Body of pancreas (tissue), 4 donors: ENCODE data around the gene CCDC78. TPM values are rescaled to one million over a fixed set of nuclear protein-coding genes. Genes with fewer than 3 reads are reported as not detected.

Experiments used
- ATAC-seq: fragments of 150-250 bp; one replicate; pipeline ENCODE4 v1.9.1; 2016
- DNase-seq, 4 donors: peaks; one replicate each; pipeline ENCODE4 v3.0.0-alpha.2; 2019
- H3K27ac ChIP-seq, 4 donors: fragments of 200-600 bp; sonication (generic); 1 replicate in 3 of 4; 2 replicates in 1 of 4; pipeline versions ENCODE4 v1.5.1 to v1.6.1; 2016 to 2019; ENCODE audit warnings: mild to moderate bottlenecking in 1 of 4, mixed read lengths in 1 of 4, moderate library complexity in 1 of 4
- H3K27me3 ChIP-seq, 2 donors: fragments of 200-600 bp; sonication (generic); one replicate each; pipeline ENCODE4 v1.6.0; 2016; ENCODE audit warnings: mild to moderate bottlenecking in 1 of 2
- H3K36me3 ChIP-seq, 2 donors: fragments of 200-600 bp; sonication (generic); replicated peaks in 1 of 2; 2 replicates each; pipeline ENCODE4 v1.5.1; 2016; ENCODE audit warnings: low read depth in 2 of 2; ENCODE audit not compliant: insufficient read depth in 1 of 2
- H3K4me1 ChIP-seq: fragments of 200-600 bp; sonication (generic); one replicate; pipeline ENCODE4 v1.6.0; 2016
- H3K4me3 ChIP-seq, 2 donors: fragments of 200-600 bp; sonication (generic); 1 replicate in 1 of 2; 2 replicates in 1 of 2; pipeline ENCODE4 v1.5.1; 2016 to 2019
- H3K9me3 ChIP-seq, 3 donors: fragments of 200-600 bp; sonication (generic); 1 replicate in 2 of 3; 2 replicates in 1 of 3; pipeline ENCODE4 v1.5.1; 2016
- CTCF ChIP-seq, 7 experiments: fragments of 450-650 bp in 4 of 7; fragments of 200-600 bp in 3 of 7; sonication (generic) in 3 of 7; IDR thresholded peaks; one replicate each; pipeline ENCODE4 v1.5.1; 2016 to 2019; ENCODE audit warnings: antibody characterized with exemption in 7 of 7
- POLR2A ChIP-seq, 3 donors: fragments of 450-650 bp; IDR thresholded peaks; one replicate each; pipeline ENCODE4 v1.6.1; 2016; ENCODE audit warnings: antibody characterized with exemption in 3 of 3, mild to moderate bottlenecking in 2 of 3
- WGBS, 2 donors: methylation state at CpG; one replicate each; pipeline ENCODE4 v1.1.5; 2017; 5-methylcytosine and 5-hydroxymethylcytosine counted together
- intact Hi-C: fragments of 100-400 bp; cut with DNase I; formaldehyde crosslinking; loops from one replicate; pipeline ENCODE4 v1.15.1; 2023
- total RNA-seq, 2 donors: library from RNA; depleted of rRNA; stranded (reverse); fragments of >200 nt; gene quantifications; one replicate each; pipeline ENCODE4 v1.1.0, GENCODE V29; 2016

Gene CCDC78
- total RNA-seq, 2 donors from 2014 or later, result not detected

- H3K27me3 ChIP-seq, result peaks cover 0 to 7% of the 10 kb centered on the region in 2 donors
- DNase-seq, result no peak
- no peak for TF ChIP-seq CTCF (IDR thresholded peaks at IDR 0.05)
- TF ChIP-seq POLR2A (IDR thresholded peaks at IDR 0.05), result no peak
- intact Hi-C loops, result no loop called here
- no peak overlapping the region for H3K27ac ChIP-seq
- H3K9me3 ChIP-seq, result no peaks in the 10 kb centered on the region
- no peak overlapping the region for H3K4me3 ChIP-seq
- H3K4me1 ChIP-seq, result peaks cover 31% of the 10 kb centered on the region
- ATAC-seq, result no peak
- WGBS, 2 donors, result 88 to 89% methylated on average over 21 to 35 of the region's 37 CpGs
- peaks cover 5 to 8% of the 10 kb centered on the region in 2 donors for H3K36me3 ChIP-seq
These were observed 3.8 kb upstream of the CCDC78 start for GRCh38 chr16:729768-730665.

- intact Hi-C loops, result no loop called here
- Histone ChIP-seq H3K27me3 (peaks cover 0 to 7% of the 10 kb centered on the region in 2 donors), H3K36me3 (peaks cover 4 to 8% of the 10 kb centered on the region in 2 donors), H3K4me3 (no peak overlapping the region), H3K9me3 (no peaks in the 10 kb centered on the region), H3K4me1 (peaks cover 31% of the 10 kb centered on the region), H3K27ac (no peak overlapping the region)
- ATAC-seq, result no peak
- TF ChIP-seq POLR2A (IDR thresholded peaks at IDR 0.05) (no peak), CTCF (IDR thresholded peaks at IDR 0.05) (no peak)
- DNase-seq, result no peak
- WGBS, 2 donors, result 52 to 64% methylated on average over 31 to 49 of the region's 55 CpGs
These were observed 2.9 kb upstream of the CCDC78 start for GRCh38 chr16:728890-729744.

- H3K27me3 ChIP-seq, result peaks cover 0 to 7% of the 10 kb centered on the region in 2 donors
- H3K4me3 ChIP-seq, result no peak overlapping the region
- peaks cover 31% of the 10 kb centered on the region for H3K4me1 ChIP-seq
- intact Hi-C loops, result no loop called here
- H3K36me3 ChIP-seq, result peaks cover 0 to 5% of the 10 kb centered on the region in 2 donors
- DNase-seq, result peak in 3 of 4 donors; percentile 53 to 66 (median 57)
- H3K9me3 ChIP-seq, result no peaks in the 10 kb centered on the region
- no peak overlapping the region for H3K27ac ChIP-seq
- TF ChIP-seq POLR2A (IDR thresholded peaks at IDR 0.05) (no peak), CTCF (IDR thresholded peaks at IDR 0.05) (no peak)
- ATAC-seq, result peak; percentile 33
- 2 to 3% methylated on average over 13 to 50 of the region's 80 CpGs for WGBS, 2 donors
These were observed 2.1 kb upstream of the CCDC78 start for GRCh38 chr16:728131-728889.

GRCh38 chr16:727291-727977 lies 1.2 kb upstream of the CCDC78 start:
- Histone ChIP-seq H3K4me1 (peaks cover 31% of the 10 kb centered on the region), H3K27me3 (peaks cover 0 to 7% of the 10 kb centered on the region in 2 donors), H3K4me3 (no peak overlapping the region), H3K36me3 (peaks cover 0 to 3% of the 10 kb centered on the region in 2 donors), H3K27ac (no peak overlapping the region), H3K9me3 (no peaks in the 10 kb centered on the region)
- 0 to 2% methylated on average over 4 to 59 of the region's 61 CpGs for WGBS, 2 donors
- no peak for ATAC-seq
- TF ChIP-seq CTCF (IDR thresholded peaks at IDR 0.05), result no peak
- peak in 1 of 3 donors; percentile 7 for TF ChIP-seq POLR2A (IDR thresholded peaks at IDR 0.05)
- intact Hi-C loops, result no loop called here
- DNase-seq, result no peak
